NOMO-1 treated with DMSO at 0.1 percent for 48 hours (cell line): ENCODE data around the gene SAT2.
"Not testable (repeated sequence)": the region's sequence is repeated elsewhere in the genome, so short reads cannot be mapped to it uniquely, and the experiment has no call there.

Source experiments
- DNase-seq: peaks from one replicate; lab custom pipeline; 2025; ENCODE audit not compliant: unreplicated experiment; lab: John Stamatoyannopoulos, UW

SAT2 gene

DNA sequence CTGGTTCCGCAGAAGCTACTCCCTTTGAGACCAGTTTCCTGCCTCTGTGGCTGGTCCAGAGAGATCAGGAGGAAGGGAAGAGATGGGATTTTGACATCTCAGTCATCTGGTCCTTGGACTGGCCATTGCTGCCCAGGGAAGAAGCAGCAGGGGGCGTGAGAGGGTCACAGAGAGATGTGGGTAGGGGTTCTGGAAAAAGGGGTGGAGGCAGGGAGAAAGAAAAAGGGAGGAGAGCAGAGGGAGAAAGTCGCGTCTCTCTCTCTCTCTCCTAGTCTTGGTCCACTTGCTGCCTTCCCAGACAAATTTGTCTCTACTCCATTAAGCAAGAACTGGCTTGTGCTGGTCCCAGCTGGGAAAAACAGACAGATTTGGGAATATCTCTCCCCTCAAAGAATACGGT, 6.8 kb upstream of the SAT2 start:
- DNase-seq = peak; percentile 21

DNA sequence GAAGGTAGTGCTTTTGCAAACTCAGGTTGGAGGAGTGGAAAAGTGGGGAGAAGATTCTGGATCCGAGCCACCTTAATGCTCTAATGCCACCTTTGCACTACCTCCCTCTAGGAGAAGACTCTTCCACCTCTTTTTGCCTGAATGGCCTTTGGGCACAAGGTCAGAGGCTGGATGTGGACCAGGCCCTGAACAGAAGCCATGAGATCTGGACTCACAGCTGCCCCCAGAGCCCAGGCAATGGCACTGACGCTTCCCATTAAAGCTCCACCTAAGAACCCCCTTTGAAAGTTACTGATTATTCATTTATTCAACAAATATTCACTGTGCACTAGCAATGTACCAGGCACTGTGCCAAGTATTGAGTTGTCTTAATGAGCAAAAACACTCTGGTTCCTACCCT, 5.5 kb upstream of the SAT2 start:
- DNase-seq = no peak

DNA sequence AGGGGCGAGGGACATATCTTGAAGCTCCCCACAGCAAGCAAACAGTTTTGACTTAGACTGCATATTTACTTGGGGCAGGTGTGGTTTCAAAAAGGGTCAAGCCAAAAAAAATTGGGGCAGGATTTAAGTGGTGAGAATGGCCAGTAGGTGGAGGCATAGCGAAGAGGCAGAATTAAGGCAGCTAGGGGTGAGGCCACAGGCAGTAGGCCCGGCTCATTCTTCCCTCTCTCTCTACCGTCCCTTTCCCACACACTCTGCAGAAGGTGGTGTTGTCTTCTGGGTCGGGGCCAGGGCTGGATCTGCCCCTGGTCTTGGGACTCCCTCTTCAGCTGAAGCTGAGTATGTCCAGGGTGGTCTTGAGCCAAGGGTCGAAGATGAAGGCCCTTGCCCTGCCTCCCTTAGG, 4.9 kb upstream of the SAT2 start:
- DNase-seq = peak; percentile 75

DNA sequence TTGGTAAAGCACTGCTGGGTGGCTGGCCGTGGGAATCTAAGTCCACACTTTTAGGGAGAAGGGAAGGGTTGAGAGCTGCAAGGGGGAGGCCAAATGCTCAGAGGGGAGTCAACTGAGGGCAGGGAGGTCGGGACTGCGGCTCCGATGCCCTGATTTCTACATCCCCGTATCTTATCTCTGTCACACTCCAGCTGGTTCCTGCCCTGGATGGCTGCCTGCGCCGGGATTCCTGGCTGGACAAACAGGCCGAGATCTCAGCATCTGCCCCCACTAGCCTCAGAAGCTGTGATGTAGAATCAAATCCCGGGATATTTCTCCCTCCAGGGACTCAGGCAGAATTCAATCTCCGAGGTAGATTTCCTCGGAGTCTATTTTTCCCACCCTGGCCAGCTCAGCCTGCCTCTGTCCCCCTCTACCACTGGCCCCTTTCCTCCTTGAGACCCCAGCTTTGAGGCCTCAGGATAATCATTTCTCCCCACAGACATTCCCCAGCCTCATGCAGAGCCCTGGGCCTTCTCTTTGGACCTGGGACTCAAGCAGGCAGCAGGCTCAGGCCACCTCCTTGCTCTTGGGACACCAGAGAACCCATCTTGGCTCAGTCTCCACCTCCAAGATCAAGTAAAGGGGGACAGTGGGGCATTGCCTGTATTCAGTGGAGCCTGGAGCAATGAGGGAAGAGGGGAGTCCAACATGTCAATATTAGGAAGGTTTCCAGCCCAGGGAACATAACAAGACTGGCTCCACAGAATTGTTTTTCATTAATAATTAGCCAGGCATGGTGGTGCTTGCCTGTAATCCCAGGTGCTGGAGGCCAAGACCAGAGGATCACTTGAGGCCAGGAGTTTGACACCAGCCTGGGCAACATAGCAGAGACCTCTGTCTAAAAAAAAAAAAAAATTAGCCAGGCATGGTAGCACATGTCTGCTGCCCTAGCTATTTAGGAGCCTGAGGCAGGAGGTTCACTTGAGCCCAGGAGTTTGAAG, 4.1 kb upstream of the SAT2 start:
- no peak for DNase-seq

DNA sequence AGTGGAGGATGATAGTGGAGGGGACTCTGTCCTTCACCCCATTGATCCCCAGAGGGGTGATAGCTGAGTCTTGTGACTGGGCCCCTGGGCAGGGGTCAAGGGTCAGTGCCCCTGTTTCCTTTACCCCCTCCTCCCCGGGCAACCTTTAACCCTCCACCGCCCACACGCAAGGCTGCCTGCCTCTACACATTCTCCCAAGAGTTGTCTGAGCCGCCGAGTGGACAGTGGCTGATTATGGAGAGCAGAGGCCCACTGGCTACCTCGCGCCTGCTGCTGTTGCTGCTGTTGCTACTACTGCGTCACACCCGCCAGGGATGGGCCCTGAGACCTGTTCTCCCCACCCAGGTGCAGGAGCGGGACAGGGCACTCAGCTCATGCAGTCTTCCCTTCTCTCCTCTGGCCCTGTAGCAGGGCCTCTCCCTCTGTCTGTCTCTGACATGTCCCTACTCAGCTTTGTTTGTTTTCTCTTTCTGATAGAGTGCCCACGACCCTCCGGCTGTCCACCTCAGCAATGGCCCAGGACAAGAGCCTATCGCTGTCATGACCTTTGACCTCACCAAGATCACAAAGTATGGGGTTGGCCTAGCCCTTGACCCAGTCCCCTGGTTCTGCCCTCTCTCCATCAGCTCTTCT, 2.4 kb upstream of the SAT2 start, which contains the start of gene SHBG:
Gene SHBG (plus strand): TSS at position 197 of the 633 bp plus-strand sequence. CDS start 38 bp downstream, at position 235.
- no peak for DNase-seq

DNA sequence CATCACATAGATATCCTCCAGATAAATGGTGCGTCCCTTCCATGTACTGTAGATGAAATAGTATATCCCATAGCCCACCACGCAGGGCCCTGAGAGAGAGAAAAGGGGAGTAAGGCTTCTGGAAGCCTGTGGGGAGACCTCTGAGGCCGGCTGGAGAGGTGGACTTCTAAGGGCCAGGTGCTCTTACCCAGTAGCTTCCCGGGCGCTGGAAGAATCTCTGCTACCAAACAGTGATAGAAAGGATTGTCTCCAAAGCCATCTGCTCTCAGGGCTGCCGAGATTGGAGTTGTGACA, 718 bp downstream of the SAT2 start:
- DNase-seq = no peak

DNA sequence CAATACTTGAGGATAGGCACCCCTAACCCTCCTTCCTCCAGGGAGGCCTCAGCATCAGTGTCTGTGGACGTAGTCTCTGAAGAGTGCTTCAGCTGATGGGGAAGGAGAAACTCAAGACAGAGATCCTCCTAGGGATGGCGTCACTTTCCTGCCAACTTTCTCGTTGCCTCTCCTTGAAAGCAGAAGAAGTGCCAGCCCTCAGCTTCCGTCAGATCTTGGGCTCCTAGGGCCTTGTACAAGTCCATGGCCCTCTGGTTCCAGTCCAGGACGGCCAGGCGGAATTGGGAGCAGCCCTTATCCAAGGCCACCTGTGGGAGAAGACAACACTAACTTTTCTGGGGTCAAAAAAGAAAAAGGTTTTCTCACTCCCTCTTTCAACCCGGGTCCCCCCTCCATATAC, 1.3 kb downstream of the SAT2 start:
- no peak for DNase-seq

DNA sequence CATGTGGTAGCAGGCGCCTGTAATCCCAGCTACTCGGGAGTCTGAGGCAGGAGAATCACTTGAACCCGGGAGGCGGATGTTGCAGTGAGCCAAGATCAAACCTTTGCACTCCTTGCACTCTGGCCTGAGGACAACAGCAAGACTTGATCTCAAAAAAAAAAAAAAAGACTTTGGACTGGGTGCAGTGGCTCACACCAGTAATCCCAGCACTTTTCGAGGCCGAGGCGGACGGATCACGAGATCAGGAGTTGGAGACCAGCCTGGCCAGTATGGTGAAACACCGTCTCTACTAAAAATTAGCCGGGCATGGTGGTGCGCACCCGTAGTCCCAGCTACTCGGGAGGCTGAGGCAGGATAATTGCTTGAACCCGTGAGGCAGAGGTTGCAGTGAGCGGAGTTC, 1.9 kb downstream of the SAT2 start:
- DNase-seq = not testable (repeated sequence)

DNA sequence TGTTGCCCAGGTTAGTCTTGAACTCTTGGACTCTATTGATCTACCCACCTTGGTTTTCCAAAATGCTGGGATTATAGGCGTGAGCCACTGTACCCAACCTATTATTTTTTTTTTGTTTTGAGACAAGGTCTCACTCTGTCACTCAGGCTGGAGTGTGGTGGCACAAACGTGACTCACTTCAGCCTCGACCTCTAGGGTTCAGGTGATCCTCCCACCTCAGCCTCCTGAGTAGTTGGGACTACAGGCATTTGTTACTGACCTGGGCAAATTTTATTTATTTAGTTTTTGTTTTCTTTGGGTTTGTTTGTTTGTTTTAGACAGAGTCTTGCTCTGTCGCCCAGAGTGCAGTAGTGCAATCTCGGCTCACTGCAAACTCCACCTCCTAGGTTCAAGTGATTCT, 4.0 kb downstream of the SAT2 start:
- no peak for DNase-seq

DNA sequence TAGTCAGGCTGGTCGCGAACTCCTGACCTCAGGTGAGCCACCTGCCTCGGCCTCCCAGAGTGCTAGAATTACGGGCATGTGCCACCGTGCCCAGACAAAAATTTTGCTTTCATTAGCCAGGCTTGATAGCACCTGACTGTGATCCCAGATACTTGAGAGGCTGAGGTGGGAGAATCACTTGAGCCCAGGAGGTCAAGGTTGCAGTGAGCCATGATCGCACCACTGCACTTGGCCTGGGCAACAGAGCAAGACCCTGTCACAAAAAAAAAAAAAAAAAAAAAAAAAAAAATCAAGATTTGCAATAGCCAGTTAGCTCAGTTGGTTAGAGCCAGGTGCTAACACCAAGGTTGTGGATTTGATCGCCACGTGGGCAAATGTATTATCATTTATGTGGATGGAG, 6.8 kb downstream of the SAT2 start:
- no peak for DNase-seq

DNA sequence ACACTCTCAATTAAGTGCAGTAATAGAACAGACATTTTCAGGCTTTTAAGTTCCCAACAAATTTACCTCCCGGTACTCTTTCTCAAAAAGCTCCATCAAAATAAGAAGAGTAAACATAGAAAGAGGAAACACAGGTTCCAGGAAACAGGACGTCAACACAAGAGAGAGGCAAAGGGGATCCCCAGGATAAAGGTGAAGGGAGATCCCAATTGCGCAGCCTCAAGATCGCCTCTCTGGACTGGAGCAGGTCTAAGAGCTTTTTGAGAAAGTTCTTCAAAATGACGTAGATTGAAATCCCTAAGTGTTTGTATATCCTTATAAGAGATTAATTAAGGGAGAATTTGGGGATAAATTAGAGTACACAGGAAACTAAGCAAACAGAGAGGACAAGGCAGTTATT, 9.0 kb downstream of the SAT2 start:
- no peak for DNase-seq

DNA sequence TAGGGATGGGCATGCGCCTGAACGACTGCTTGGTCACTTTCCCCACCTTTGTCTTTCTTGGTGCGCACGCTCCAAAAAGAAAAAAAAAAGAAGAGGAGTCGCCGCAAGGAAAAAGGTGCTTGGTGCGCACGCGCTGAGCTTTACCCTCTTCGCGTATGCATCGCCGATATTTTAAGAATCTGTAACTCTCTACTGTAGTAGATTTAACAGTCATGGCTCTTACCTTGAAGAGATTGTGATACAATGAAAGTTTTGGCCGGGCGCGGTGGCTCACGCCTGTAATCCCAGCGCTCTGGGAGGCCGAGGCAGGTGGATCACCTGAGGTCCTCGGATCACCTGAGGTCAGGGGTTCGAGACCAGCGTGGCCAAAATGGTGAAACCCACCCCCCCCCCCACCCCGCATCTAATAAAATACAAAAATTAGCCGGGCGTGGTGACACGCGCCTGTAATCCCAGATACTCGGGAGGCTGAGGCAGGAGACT, 12.3 kb downstream of the SAT2 start:
- no peak for DNase-seq

DNA sequence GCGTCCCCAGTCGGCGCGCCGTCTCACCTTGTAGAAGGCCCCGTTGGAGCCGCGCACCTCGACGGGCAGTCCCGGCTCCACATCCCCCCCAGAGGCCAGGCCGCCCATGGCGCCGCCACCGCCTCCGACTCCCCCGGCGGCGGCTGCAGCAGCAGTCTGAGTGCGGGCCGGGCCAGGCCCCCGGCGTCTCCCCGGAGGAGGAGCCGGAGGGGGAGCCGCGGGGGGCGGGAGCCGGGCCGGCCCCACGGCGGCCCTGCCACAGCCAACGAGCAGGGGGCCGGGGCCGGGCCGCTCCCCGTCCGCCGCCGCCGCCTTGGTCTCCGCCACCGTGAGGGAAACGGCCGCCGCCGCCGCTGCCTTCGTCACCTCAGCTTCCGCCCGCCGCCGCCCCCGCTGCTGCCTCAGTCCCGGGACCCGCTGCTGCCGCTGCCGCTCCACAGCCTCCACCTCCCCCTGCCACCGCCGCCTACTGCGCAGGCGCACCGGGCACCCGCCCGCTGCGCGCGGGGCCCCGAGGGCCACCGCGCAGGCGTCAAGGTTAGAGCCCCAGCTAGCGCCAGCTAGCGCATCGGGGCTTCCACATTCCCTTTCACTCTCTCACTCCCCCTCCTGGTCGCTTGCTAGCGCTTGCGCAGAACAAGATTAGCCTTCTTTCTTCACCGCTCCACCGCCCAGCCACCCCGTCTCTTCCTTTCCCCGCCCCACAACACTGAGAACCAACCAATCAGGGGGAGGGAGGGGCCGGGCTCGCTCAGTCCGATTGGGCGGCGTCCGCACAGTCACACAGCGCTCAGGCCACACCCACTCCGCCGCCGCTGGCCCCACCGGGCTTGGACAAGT, 13.0 kb downstream of the SAT2 start, which contains the start of gene FXR2:
Gene FXR2 (minus strand): TSS at position 473 of the 840 bp plus-strand sequence. CDS start 365 bp downstream, at position 108.
- peak; percentile 100 for DNase-seq

DNA sequence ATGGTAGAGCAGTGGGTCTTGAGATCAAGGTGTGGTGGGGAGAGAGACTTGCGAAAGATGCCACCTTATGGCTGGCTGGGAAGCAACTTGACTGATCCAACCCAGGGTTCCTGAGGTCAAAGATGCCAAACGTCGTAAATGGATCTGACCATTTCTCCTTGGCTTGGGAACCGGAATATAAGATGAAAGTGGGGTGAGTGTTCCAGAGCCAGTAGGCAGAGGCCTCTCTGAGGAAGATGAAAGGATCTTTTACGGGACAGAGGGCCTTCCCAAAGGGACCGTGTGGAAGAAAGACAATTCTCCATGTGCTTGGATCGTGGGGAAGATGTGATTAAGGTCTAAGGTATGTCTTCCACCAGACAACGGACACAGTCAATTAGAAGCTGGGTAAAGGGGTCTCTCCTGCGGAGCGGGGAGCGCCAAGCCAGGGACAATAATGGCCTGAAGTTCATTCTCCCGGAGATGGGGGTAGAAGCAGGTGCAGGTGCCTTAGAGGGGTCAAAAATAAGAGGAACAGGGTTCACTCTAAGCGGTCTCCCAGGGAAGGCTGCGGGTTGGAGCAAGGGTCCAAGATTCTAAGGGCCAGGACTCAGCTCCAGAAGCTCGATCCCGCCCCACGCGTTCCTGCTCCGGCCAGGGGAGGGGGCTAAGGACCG, 13.7 kb downstream of the SAT2 start:
- DNase-seq = peak; percentile 39

DNA sequence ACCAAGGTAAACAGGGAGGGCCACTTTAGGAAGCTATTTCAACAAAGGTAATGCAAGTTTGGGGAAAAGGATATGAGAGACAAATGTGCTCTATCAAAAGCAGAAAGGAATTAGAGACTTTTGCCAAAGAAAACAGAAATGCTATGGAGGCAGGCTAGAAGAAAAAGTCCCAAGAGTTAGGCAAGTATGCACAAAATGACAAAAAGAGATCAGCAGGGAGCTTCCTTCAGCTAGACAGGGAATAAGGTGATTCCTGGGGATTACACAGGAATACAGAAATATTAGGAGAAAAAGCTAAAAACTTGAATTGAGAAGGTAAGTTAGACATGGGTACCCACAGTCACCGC, 15.4 kb downstream of the SAT2 start:
- DNase-seq = no peak

DNA sequence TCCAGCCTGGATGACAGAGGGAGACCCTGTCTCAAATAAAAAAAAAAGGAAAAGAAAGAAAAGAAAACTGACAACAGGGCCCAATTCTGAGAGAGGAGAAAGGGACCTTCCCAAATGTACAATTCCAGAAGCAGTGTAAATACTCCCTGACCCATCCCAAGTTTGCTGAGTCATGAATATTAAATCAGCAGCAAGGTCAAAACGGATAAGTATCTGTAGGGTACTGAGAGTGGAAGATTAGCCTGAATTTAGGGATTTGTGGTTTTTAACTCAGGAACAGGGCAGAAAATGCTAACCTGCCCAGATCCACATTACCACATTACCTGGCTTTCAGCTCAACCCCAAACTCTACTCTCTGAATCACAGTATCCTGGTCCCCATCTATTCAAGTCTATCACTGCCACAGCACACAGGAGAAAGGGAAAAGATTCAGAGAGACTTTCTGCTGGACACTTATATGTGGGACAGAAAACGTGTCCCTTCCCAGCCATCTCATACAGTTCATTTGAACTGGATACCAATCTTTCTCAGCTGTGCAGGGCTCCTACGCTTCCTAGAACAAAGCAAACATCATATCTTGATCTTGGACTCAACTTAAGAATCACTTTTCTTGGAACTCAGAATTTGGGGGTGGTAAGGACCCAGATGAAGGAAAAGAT, 15.9 kb downstream of the SAT2 start:
- DNase-seq = no peak

DNA sequence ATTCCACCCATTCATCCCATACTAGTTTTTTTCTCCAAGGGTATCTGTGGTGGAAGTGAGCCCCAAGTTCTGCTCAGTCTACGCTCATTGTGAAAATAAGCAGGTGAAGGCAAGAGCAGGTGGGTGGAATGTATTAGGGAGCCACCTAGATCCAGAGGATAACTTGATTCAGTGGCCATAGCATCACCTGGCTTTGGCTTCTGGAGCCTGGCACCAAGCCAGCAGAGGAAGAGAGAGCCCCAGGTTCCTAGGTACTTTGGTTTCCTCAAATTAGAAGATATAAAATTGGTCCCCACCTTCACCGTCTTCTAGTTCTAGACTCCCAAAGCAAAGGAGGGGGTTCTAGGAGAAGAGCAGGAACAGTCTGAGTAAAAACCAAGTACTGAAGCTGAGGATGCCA, 17.0 kb downstream of the SAT2 start:
- DNase-seq = no peak

DNA sequence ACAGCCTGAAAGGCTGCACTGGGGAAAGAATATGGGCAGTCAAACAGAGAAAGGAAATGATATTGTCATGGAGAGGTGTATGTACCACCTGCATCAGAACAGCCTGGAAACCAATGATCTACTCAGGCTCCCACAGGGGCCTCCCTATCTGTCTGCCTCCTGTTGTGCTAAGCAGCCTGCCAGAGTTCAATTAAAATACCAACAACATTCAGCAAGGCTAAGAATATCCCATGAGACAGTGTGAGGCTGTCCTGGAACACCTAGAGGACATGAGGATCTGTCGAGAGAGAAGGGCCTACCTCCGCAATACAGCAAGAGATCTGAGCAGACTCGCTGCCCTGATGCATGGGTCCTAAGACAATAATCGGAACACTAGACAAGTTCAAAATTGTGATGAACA, 21.3 kb downstream of the SAT2 start:
- DNase-seq = no peak

DNA sequence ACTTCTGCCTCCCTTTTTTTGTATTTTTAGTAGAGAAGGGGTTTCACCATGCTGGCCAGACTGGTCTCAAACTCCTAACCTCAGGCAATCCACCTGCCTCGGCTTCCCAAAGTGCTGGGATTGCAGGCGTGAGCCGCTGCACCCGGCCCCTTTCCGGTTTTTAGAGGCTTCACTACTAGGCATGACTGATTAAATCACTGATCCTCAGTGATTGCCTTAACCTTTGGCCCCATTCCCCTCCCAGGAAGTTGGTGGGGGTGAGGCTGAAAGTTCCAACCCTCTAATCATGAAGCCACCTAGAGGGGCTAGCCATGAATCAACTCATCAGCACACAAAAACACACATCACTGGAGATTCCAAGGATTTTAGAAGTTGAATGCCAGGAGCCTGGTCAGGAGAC, 30.1 kb downstream of the SAT2 start:
- DNase-seq = not testable (repeated sequence)

DNA sequence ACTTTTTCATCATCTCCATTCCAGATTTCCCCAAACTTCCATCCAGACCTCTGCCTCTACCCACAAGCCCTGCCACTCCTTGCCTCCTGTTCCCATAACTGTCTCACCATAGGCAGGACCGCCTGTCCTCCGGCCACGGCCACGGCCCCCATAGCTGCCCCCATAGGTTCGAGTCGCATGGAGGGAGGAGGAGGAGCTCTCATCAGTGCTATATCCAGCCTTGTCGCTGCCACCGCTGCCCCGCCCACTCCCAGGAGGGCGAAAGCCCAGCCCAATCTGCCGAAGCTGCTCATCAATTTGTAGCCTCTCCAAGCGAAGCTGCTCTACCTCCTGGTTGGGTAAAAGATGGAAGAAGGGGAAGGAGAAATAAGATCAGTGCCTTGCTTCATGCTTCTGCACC, 34.3 kb downstream of the SAT2 start:
- DNase-seq = no peak
